GM12878 (cell line): Measurements from ENCODE around the gene LZTFL1. TPM values are rescaled to one million over a fixed set of nuclear protein-coding genes. Genes with fewer than 3 reads are reported as not detected.

Experiments used
- ATAC-seq: fragments of 200-7000 bp; cut with Tn5 transposase; 3 replicates; pipeline ENCODE4 v1.9.1; 2020; ENCODE audit warnings: mild to moderate bottlenecking, moderate library complexity
- BruUV-seq: library from RNA; stranded (reverse); fragments of 400-500 nt; replicated peaks from 2 replicates; lab custom pipeline; 2021; lab: Mats Ljungman, UMichigan
- CTCF ChIA-PET: fragments of 300-600 bp; sonication (Branson Sonifier 250); formaldehyde crosslinking; extraction: SDS; loops from one replicate; lab custom pipeline; 2021; ENCODE audit warnings: inconsistent platforms; lab: Yijun Ruan, JAX
- POLR2A ChIA-PET: fragments of 350-600 bp; formaldehyde crosslinking; extraction: SDS; loops from one replicate; lab custom pipeline; 2021; ENCODE audit warnings: inconsistent platforms; lab: Charles Lee
- RAD21 ChIA-PET: fragments of 300-600 bp; sonication (Branson Sonifier 250); formaldehyde crosslinking; loops from one replicate; lab custom pipeline; 2023; ENCODE audit warnings: antibody characterized with exemption; ENCODE audit not compliant: unreplicated experiment; lab: Charles Lee
- SMC1A ChIA-PET: fragments of 300-600 bp; sonication (Branson Sonifier 250); formaldehyde crosslinking; loops from one replicate; lab custom pipeline; 2023; ENCODE audit not compliant: unreplicated experiment, uncharacterized antibody; lab: Charles Lee
- DNase-seq: peaks from one replicate; pipeline ENCODE4 v3.0.0-alpha.2; 2011; ENCODE audit warnings: low read depth, low spot score
- FAIRE-seq: peaks from 3 replicates; lab custom pipeline; 2011; peaks lifted over from hg19 to GRCh38; lab: Jason Lieb, UNC
- H2AFZ ChIP-seq: 2 replicates; pipeline ENCODE4 v1.6.0; 2011; ENCODE audit warnings: low read depth, low read length, control low read depth; ENCODE audit not compliant: control insufficient read depth
- H3K27ac ChIP-seq: 2 replicates; pipeline ENCODE4 v1.5.1; 2011; ENCODE audit warnings: control low read depth; ENCODE audit not compliant: control insufficient read depth, insufficient read depth
- H3K27me3 ChIP-seq, 2 experiments: replicated peaks in 1 of 2; 2 replicates each; pipeline versions ENCODE4 v1.6.0 to v1.6.1; 2011; ENCODE audit warnings: low read length in 1 of 2; ENCODE audit not compliant: control insufficient read depth in 2 of 2, insufficient read depth in 2 of 2
- H3K36me3 ChIP-seq, 2 experiments: 2 replicates each; pipeline ENCODE4 v1.5.1; 2011; ENCODE audit warnings: low read length in 1 of 2; ENCODE audit not compliant: control insufficient read depth in 2 of 2, insufficient read depth in 2 of 2
- H3K4me1 ChIP-seq: 2 replicates; pipeline ENCODE4 v1.6.1; 2011; ENCODE audit warnings: mild to moderate bottlenecking, low read length, moderate library complexity, mixed read lengths; ENCODE audit not compliant: control insufficient read depth, insufficient read depth
- H3K4me2 ChIP-seq: 2 replicates; pipeline ENCODE4 v1.6.0; 2011; ENCODE audit warnings: control low read depth; ENCODE audit not compliant: control insufficient read depth, insufficient read depth
- H3K4me3 ChIP-seq: fragments of 200-600 bp; sonication (generic); 2 replicates; pipeline ENCODE4 v1.5.1; 2016
- H3K79me2 ChIP-seq: 2 replicates; pipeline ENCODE4 v1.6.0; 2011; ENCODE audit warnings: low read length; ENCODE audit not compliant: control insufficient read depth, insufficient read depth
- H3K9ac ChIP-seq: 2 replicates; pipeline ENCODE4 v1.8.0; 2011; ENCODE audit warnings: low read length, control low read depth, mixed read lengths; ENCODE audit not compliant: control insufficient read depth, insufficient read depth
- H3K9me3 ChIP-seq: replicated peaks from 3 replicates; pipeline ENCODE4 v1.5.1; 2011; ENCODE audit warnings: mild to moderate bottlenecking, low read length; ENCODE audit not compliant: control insufficient read depth, insufficient read depth
- H4K20me1 ChIP-seq: 2 replicates; pipeline ENCODE4 v1.6.0; 2011; ENCODE audit not compliant: control insufficient read depth, insufficient read depth
- CREM ChIP-seq: IDR thresholded peaks from 2 replicates; pipeline ENCODE4 v1.6.1; 2014; ENCODE audit warnings: antibody characterized with exemption, low read depth
- KAT2A ChIP-seq: conservative IDR thresholded peaks from 2 replicates; pipeline ENCODE4 v1.6.1; 2011; ENCODE audit warnings: low read depth, low read length; ENCODE audit not compliant: control insufficient read depth
- NFYB ChIP-seq: IDR thresholded peaks from 2 replicates; pipeline ENCODE4 v1.6.1; 2011; ENCODE audit warnings: low read depth, mild to moderate bottlenecking, low read length, improper control_type of control experiment, moderate library complexity; ENCODE audit not compliant: insufficient read depth
- POLR2AphosphoS5 ChIP-seq: IDR thresholded peaks from 2 replicates; pipeline ENCODE4 v1.6.1; 2011; ENCODE audit warnings: mild to moderate bottlenecking, low read length, inconsistent platforms
- POU2F2 ChIP-seq: IDR thresholded peaks from 3 replicates; pipeline ENCODE4 v1.6.1; 2011; ENCODE audit warnings: low read depth, mild to moderate bottlenecking, low read length, borderline replicate concordance
- WGBS: methylation state at CpG from one replicate; pipeline ENCODE4 v1.1.6; 2016; ENCODE audit warnings: low lambda C conversion rate; ENCODE audit not compliant: insufficient replicate concordance, insufficient coverage; ENCODE audit errors: missing lambda C conversion rate; 5-methylcytosine and 5-hydroxymethylcytosine counted together
- in situ Hi-C: fragments of 300-500 bp; cut with MboI; formaldehyde crosslinking; loops from 9 replicates; pipeline ENCODE4 v1.14.3; 2018; ENCODE audit warnings: mixed read lengths
- intact Hi-C: fragments of 100-400 bp; cut with micrococcal nuclease; formaldehyde crosslinking; loops from one replicate; pipeline ENCODE4 v1.14.2; 2022; ENCODE audit not compliant: unreplicated experiment
- polyA plus RNA-seq, 11 experiments: library from polyadenylated mRNA; depleted of rRNA in 4 of 11; unstranded in 6 of 11; stranded (reverse) in 5 of 11; fragments of >200 nt; fragmentation: Nextera tagmentation in 4 of 11; fragmentation: Illumina TruSeq in 1 of 11; extraction: Ambion mirVana in 4 of 11; extraction: Trizol in 1 of 11; gene quantifications; 1 replicate in 1 of 11; 2 replicates in 10 of 11; pipeline versions ENCODE4 v1.2.1 to v1.2.3, GENCODE V29; 2011 to 2016; ENCODE audit warnings: inconsistent platforms in 2 of 11, missing spikeins in 2 of 11, low read depth in 1 of 11
- total RNA-seq, 4 experiments: library from RNA; depleted of rRNA in 3 of 4; stranded (reverse); fragments of >200 nt in 3 of 4; fragmentation: Illumina TruSeq in 1 of 4; extraction: Trizol in 1 of 4; gene quantifications; 2 replicates each; pipeline versions ENCODE4 v1.2.1 to v1.2.3, GENCODE V29; 2013 to 2021
- TF ChIP-seq, protein P1 (sequence below): fragments of 150-350 bp; IDR thresholded peaks from 2 replicates; pipeline ENCODE4 v1.6.1; 2016; ENCODE audit warnings: low read depth, low read length
- TF ChIP-seq, protein P2 (sequence below): fragments of 450-650 bp; formaldehyde crosslinking; IDR thresholded peaks from 2 replicates; pipeline ENCODE4 v1.5.0; 2022; ENCODE audit warnings: mild to moderate bottlenecking, missing genetic modification characterization

Gene LZTFL1
- total and polyA plus RNA-seq, 10 of the 15 experiments (the other 5 are each of a cell fraction or from before 2014, with no cell fraction given) = 9.8 to 74.1 (median 11.9) TPM

DNA sequence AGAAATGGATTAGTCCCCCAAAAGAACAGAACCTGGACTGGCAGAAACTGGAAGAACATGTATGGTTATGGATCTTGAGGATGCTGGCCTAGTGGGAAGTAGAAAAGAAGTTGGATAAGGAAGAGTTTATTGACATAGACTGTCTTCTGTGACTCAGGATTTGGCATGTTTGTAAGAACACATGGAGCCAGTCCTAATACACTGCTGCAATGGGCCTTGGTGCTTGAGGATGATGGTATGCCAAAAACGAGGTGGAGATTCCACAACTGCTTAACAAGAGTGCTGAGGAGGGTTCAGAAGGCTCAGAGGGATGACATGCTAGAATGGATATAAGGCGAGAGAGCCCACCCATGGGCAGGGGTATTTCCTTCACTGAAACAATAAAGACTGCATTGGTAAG, 22.4 kb downstream of the LZTFL1 start:
- POLR2A ChIA-PET = no interaction called here
- no peak for FAIRE-seq

More for the DNA sequence above, 22.4 kb downstream of the LZTFL1 start:
- no peaks in the 10 kb centered on the region for H3K4me1 ChIP-seq
- no TSS peak for BruUV-seq
- RAD21 ChIA-PET = no interaction called here
- WGBS = 4% methylated on average over 2 of the region's 2 CpGs
- SMC1A ChIA-PET = no interaction called here
- TF ChIP-seq, protein P1, sequence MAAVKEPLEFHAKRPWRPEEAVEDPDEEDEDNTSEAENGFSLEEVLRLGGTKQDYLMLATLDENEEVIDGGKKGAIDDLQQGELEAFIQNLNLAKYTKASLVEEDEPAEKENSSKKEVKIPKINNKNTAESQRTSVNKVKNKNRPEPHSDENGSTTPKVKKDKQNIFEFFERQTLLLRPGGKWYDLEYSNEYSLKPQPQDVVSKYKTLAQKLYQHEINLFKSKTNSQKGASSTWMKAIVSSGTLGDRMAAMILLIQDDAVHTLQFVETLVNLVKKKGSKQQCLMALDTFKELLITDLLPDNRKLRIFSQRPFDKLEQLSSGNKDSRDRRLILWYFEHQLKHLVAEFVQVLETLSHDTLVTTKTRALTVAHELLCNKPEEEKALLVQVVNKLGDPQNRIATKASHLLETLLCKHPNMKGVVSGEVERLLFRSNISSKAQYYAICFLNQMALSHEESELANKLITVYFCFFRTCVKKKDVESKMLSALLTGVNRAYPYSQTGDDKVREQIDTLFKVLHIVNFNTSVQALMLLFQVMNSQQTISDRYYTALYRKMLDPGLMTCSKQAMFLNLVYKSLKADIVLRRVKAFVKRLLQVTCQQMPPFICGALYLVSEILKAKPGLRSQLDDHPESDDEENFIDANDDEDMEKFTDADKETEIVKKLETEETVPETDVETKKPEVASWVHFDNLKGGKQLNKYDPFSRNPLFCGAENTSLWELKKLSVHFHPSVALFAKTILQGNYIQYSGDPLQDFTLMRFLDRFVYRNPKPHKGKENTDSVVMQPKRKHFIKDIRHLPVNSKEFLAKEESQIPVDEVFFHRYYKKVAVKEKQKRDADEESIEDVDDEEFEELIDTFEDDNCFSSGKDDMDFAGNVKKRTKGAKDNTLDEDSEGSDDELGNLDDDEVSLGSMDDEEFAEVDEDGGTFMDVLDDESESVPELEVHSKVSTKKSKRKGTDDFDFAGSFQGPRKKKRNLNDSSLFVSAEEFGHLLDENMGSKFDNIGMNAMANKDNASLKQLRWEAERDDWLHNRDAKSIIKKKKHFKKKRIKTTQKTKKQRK = no peak
- no peak for TF ChIP-seq POLR2AphosphoS5
- TF ChIP-seq, protein P2, sequence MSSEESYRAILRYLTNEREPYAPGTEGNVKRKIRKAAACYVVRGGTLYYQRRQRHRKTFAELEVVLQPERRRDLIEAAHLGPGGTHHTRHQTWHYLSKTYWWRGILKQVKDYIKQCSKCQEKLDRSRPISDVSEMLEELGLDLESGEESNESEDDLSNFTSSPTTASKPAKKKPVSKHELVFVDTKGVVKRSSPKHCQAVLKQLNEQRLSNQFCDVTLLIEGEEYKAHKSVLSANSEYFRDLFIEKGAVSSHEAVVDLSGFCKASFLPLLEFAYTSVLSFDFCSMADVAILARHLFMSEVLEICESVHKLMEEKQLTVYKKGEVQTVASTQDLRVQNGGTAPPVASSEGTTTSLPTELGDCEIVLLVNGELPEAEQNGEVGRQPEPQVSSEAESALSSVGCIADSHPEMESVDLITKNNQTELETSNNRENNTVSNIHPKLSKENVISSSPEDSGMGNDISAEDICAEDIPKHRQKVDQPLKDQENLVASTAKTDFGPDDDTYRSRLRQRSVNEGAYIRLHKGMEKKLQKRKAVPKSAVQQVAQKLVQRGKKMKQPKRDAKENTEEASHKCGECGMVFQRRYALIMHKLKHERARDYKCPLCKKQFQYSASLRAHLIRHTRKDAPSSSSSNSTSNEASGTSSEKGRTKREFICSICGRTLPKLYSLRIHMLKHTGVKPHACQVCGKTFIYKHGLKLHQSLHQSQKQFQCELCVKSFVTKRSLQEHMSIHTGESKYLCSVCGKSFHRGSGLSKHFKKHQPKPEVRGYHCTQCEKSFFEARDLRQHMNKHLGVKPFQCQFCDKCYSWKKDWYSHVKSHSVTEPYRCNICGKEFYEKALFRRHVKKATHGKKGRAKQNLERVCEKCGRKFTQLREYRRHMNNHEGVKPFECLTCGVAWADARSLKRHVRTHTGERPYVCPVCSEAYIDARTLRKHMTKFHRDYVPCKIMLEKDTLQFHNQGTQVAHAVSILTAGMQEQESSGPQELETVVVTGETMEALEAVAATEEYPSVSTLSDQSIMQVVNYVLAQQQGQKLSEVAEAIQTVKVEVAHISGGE (CRISPR knock-in tag) = no peak
- TF ChIP-seq NFYB = no peak
- TF ChIP-seq POU2F2 = no peak
- TF ChIP-seq CREM = no peak
- no peak for TF ChIP-seq KAT2A
- no peak overlapping the region for H3K4me3 ChIP-seq
- H2AFZ ChIP-seq = no peak overlapping the region
- peaks cover 0 to 3% of the 10 kb centered on the region in 2 experiments; a peak in 2 of 4 replicates for H3K36me3 ChIP-seq
- no peaks in the 10 kb centered on the region for H3K27me3 ChIP-seq
- ATAC-seq (no peak), DNase-seq (no peak)
- no peak overlapping the region for H3K27ac ChIP-seq
- in situ Hi-C loops (no loop called here), intact Hi-C loops (no loop called here)
- no peak overlapping the region for H3K9ac ChIP-seq
- H3K4me2 ChIP-seq = no peak overlapping the region
- CTCF ChIA-PET = no interaction called here
- no peaks in the 10 kb centered on the region for H4K20me1 ChIP-seq
- no peaks in the 10 kb centered on the region for H3K79me2 ChIP-seq
- no peaks in the 10 kb centered on the region; the same call in 1 of the 3 replicates for H3K9me3 ChIP-seq
